ENCODE results near the gene FBRSL1.

The FBRSL1 gene

DNA sequence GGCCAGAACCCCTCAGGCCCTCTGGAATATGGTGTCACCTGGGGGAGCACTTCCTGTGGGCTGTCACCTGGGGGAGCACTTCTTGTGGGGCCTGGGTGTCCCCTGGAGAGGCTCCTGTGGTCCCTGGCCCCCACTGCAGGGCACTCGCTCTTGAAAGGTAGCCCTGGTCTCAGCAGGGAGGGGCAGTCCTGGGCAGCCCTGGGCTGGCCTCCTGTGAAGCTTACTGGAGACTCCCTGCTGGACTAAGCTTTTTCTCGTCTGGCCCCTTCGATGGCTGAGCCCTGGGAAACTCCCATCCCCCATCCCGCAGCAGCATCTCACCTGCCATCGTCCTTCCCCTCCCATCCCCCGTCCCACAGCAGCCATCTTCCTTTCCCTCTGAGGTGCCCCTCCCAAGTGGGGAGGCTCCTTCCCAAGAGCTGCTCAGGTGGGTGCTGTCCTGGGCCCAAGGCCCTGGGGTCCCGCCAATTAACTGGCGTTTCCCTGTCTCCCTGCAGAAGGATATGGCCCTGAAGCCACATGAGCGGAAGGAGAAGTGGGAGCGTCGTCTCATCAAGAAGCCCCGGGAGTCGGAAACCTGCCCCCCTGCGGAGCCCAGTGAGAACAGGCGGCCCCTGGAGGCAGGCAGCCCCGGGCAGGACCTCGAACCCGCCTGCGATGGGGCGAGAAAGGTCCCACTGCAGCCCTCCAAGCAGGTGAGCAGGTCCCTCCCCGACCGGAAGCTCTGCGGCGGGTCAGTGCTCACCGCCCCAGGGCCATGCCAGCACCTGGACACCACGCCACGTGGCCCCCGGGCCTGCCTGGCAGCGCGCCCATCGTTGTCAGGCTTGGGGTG lies 17.9 kb downstream of the FBRSL1 start:
- Histone ChIP-seq H4K20me1 (ENCODE audit: insufficient read depth) (no peaks in the 10 kb centered on the region), H3K9ac (no peak overlapping the region), H3K4me3 (IDR thresholded peaks at IDR 0.05; ENCODE audit: insufficient read depth, low read depth, low read length) (no peak overlapping the region), H3K36me3 (ENCODE audit: insufficient read depth) (no peaks in the 10 kb centered on the region), H3K27ac (no peak overlapping the region), H3K4me2 (no peak overlapping the region), H3K4me1 (ENCODE audit: low read depth, poor library complexity, severe bottlenecking) (no peaks in the 10 kb centered on the region), H3K79me2 (ENCODE audit: insufficient read depth, low read depth) (no peaks in the 10 kb centered on the region), H3K27me3 (ENCODE audit: insufficient read depth, low read depth) (no peaks in the 10 kb centered on the region), H2AFZ (ENCODE audit: low read depth) (no peak overlapping the region)
- TF ChIP-seq, protein P1, sequence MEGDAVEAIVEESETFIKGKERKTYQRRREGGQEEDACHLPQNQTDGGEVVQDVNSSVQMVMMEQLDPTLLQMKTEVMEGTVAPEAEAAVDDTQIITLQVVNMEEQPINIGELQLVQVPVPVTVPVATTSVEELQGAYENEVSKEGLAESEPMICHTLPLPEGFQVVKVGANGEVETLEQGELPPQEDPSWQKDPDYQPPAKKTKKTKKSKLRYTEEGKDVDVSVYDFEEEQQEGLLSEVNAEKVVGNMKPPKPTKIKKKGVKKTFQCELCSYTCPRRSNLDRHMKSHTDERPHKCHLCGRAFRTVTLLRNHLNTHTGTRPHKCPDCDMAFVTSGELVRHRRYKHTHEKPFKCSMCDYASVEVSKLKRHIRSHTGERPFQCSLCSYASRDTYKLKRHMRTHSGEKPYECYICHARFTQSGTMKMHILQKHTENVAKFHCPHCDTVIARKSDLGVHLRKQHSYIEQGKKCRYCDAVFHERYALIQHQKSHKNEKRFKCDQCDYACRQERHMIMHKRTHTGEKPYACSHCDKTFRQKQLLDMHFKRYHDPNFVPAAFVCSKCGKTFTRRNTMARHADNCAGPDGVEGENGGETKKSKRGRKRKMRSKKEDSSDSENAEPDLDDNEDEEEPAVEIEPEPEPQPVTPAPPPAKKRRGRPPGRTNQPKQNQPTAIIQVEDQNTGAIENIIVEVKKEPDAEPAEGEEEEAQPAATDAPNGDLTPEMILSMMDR (conservative IDR thresholded peaks at IDR 0.05; ENCODE audit: low read depth, low read length) = no peak

DNA sequence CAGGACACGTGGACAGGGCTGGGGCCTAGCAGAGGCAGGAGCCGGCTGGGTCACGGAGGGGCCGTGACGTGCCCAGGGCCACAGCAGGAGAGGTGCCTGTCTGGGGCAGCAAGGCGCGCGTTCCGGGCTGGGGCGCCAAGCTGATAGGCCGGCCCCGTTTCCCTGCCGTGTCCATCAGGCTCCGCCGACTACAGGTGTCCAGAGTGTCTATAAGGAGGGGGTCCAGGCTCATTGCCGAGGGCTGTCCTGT lies 18.5 kb downstream of the FBRSL1 start:
- Histone ChIP-seq H3K4me3 (IDR thresholded peaks at IDR 0.05; ENCODE audit: insufficient read depth, low read depth, low read length) (no peak overlapping the region), H4K20me1 (ENCODE audit: insufficient read depth) (no peaks in the 10 kb centered on the region)

DNA sequence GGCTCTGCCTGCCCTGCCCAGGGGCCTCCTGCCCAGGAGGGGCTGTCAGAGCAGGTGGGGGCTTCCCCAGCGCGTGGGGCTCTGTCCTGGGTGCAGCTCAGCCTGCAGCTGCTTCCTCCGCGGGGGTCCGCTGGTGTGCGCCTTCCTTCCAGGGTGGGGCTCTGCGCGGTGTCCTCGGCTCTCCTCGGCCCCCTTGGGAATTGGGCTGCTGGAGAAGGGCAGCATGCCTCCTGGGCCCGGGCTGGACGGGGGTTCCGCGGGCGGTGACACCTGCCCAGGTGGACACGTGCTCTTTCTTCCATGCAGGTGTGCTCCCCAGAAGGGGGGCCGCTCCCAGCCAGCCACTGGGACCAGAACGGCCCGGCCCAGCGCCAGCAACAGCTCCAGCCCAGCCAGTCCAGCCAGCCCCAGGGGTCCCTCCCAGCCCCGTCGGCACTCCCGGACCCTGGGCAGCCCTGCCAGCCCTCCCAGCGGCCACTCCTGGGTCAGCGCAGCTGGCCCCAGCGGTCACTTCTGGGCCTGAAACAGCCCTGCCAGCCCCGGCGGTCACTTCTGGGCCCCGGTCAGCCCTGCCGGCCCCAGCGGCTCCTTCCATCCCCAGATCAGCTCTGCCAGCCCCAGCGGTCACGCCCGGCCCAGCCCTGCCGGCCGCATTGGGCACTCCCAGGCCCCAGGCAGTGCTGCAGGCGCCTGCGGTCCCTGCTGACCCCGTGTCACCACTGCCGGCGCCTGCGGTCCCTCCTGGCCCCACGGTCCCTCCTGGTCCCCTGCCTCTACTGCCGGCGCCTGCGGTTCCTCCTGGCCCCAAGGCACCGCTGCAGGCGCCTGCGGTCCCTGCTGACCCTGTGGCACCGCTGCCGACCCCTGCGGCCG lies 19.1 kb downstream of the FBRSL1 start:
- H4K20me1 ChIP-seq (ENCODE audit: insufficient read depth) = no peaks in the 10 kb centered on the region
- H3K4me3 ChIP-seq (IDR thresholded peaks at IDR 0.05; ENCODE audit: insufficient read depth, low read depth, low read length) = no peak overlapping the region
- no peaks in the 10 kb centered on the region for H3K4me1 ChIP-seq (ENCODE audit: low read depth, poor library complexity, severe bottlenecking)
- H3K79me2 ChIP-seq (ENCODE audit: insufficient read depth, low read depth) = no peaks in the 10 kb centered on the region
- H3K27ac ChIP-seq = no peak overlapping the region
- TF ChIP-seq, protein P1 (conservative IDR thresholded peaks at IDR 0.05; ENCODE audit: low read depth, low read length) = no peak
- H3K4me2 ChIP-seq = no peak overlapping the region
- H3K27me3 ChIP-seq (ENCODE audit: insufficient read depth, low read depth) = no peaks in the 10 kb centered on the region
- no peaks in the 10 kb centered on the region for H3K36me3 ChIP-seq (ENCODE audit: insufficient read depth)
- H2AFZ ChIP-seq (ENCODE audit: low read depth) = no peak overlapping the region
- no peak overlapping the region for H3K9ac ChIP-seq

More for the DNA sequence above, 18.5 kb downstream of the FBRSL1 start:
- H3K4me1 ChIP-seq (ENCODE audit: low read depth, poor library complexity, severe bottlenecking) = no peaks in the 10 kb centered on the region
- no peaks in the 10 kb centered on the region for H3K27me3 ChIP-seq (ENCODE audit: insufficient read depth, low read depth)
- TF ChIP-seq, protein P1 (conservative IDR thresholded peaks at IDR 0.05; ENCODE audit: low read depth, low read length) = no peak
- H2AFZ ChIP-seq (ENCODE audit: low read depth) = no peak overlapping the region
- H3K79me2 ChIP-seq (ENCODE audit: insufficient read depth, low read depth) = no peaks in the 10 kb centered on the region
- H3K4me2 ChIP-seq = no peak overlapping the region
- no peak overlapping the region for H3K27ac ChIP-seq
- no peaks in the 10 kb centered on the region for H3K36me3 ChIP-seq (ENCODE audit: insufficient read depth)
- no peak overlapping the region for H3K9ac ChIP-seq

DNA sequence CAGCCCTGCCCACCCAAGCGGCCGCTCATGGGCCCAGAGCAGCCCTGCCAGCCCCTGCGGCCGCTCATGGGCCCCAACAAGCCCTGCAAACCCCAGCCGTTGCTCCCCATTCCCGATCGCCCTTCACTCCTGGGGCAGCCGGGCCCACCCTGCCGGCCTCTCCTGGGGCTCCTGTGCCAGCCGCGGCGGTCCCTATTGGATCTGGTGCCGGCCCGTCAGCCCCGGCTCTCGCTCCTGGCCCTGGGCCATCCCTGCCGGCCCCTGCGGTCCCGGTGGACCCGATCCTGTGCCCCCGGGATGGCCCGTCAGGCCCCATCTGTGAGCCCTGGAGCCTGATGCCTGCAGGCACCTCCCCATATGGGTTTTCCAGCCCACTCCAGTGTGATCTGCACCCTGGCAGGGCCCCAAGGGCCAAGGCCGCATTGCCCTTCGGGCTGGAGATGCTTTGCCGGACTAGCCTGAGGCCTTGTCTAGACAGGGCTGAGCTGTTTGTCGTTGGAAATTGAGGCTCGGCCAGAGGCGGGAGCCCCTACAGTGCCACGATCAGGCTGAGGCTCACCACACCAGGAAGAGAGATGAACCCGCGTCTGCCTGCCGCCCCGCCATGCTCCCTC lies 20.3 kb downstream of the FBRSL1 start:
- Histone ChIP-seq H3K4me1 (ENCODE audit: low read depth, poor library complexity, severe bottlenecking) (no peaks in the 10 kb centered on the region), H3K79me2 (ENCODE audit: insufficient read depth, low read depth) (no peaks in the 10 kb centered on the region), H3K4me2 (no peak overlapping the region), H2AFZ (ENCODE audit: low read depth) (no peak overlapping the region), H3K9ac (no peak overlapping the region), H4K20me1 (ENCODE audit: insufficient read depth) (no peaks in the 10 kb centered on the region), H3K36me3 (ENCODE audit: insufficient read depth) (no peaks in the 10 kb centered on the region), H3K27ac (no peak overlapping the region), H3K4me3 (IDR thresholded peaks at IDR 0.05; ENCODE audit: insufficient read depth, low read depth, low read length) (no peak overlapping the region), H3K27me3 (ENCODE audit: insufficient read depth, low read depth) (no peaks in the 10 kb centered on the region)
- TF ChIP-seq, protein P1 (conservative IDR thresholded peaks at IDR 0.05; ENCODE audit: low read depth, low read length) = no peak

Data from KMS-11 (cell line).